Left ventricle myocardium superior (tissue), 1 donor: ENCODE results near the gene SLC19A1. TPM values are rescaled to one million over a fixed set of nuclear protein-coding genes. Genes with fewer than 3 reads are reported as not detected.

Source experiments
- ATAC-seq: fragments of 200-7000 bp; cut with Tn5 transposase; one replicate; pipeline ENCODE4 v1.9.1; 2020; ENCODE audit warnings: mild to moderate bottlenecking, moderate library complexity
- DNase-seq: peaks from one replicate; pipeline ENCODE4 v3.0.0-alpha.2; 2020
- intact Hi-C: fragments of 100-400 bp; cut with micrococcal nuclease; formaldehyde crosslinking; loops from one replicate; pipeline ENCODE4 v1.11.0; 2022
- long read RNA-seq: library from polyadenylated mRNA; unstranded; transcript quantifications from one replicate; pipeline ENCODE4 v2.0.0, GENCODE V29; 2021
- total RNA-seq: library from RNA; stranded (reverse); fragmentation: NEBNext Ultra II Directional; extraction: Animal tissue kit (Norgen Biotek cat#: 25700); gene quantifications from one replicate; pipeline ENCODE4 v1.2.1, GENCODE V29; 2021
- donor health status: DM: no; HTN: yes; CAD: no; lungs with severe emphysema.

SLC19A1 gene
- total RNA-seq: 7.6 TPM
- long read RNA-seq, partial matches to known transcripts: 2 of 11 reads
- long read RNA-seq, other reads (novel, unspliced or antisense): 5 of 11 reads

- ATAC-seq (peak; percentile 91), DNase-seq (peak; percentile 90)
Measured at GRCh38 chr21:45542242-45542666, at the start of gene SLC19A1. Gene SLC19A1 (minus strand): TSS chr21:45542440. CDS start chr21:45537959, 4,481 bp downstream.

GRCh38 chr21:45591619-45592207 is 49.5 kb upstream of the SLC19A1 start:
- ATAC-seq: no peak
- no peak for DNase-seq
- intact Hi-C loops: no loop called here

More at GRCh38 chr21:45542242-45542666, at the start of gene SLC19A1:
- intact Hi-C loops: no loop called here

- peak; percentile 58 for DNase-seq
- intact Hi-C loops: no loop called here
- ATAC-seq: peak; percentile 78
Measured at GRCh38 chr21:45590726-45591618, 48.7 kb upstream of the SLC19A1 start.

GRCh38 chr21:45590246-45590725 is 48.0 kb upstream of the SLC19A1 start:
- DNase-seq (peak; percentile 83), ATAC-seq (peak; percentile 93)
- intact Hi-C loops: no loop called here

GRCh38 chr21:45589686-45590245 is 47.5 kb upstream of the SLC19A1 start:
- ATAC-seq: peak; percentile 10
- intact Hi-C loops: no loop called here
- peak; percentile 49 for DNase-seq

- intact Hi-C loops: no loop called here
- DNase-seq (no peak), ATAC-seq (no peak)
Measured at GRCh38 chr21:45588871-45589491, 46.7 kb upstream of the SLC19A1 start.

GRCh38 chr21:45588086-45588825 is 46.0 kb upstream of the SLC19A1 start:
- ATAC-seq (no peak), DNase-seq (no peak)
- intact Hi-C loops: no loop called here

GRCh38 chr21:45586289-45586858 is 44.1 kb upstream of the SLC19A1 start:
- intact Hi-C loops: no loop called here
- no peak for ATAC-seq
- no peak for DNase-seq

GRCh38 chr21:45584786-45585185 is 42.5 kb upstream of the SLC19A1 start:
- intact Hi-C loops: no loop called here
- DNase-seq (no peak), ATAC-seq (no peak)

- ATAC-seq (no peak), DNase-seq (no peak)
- intact Hi-C loops: no loop called here
Measured at GRCh38 chr21:45583831-45584509, 41.7 kb upstream of the SLC19A1 start.

GRCh38 chr21:45582128-45582527 is 39.9 kb upstream of the SLC19A1 start:
- no peak for ATAC-seq
- intact Hi-C loops: no loop called here
- no peak for DNase-seq

GRCh38 chr21:45581322-45581712 is 39.1 kb upstream of the SLC19A1 start:
- DNase-seq: no peak
- ATAC-seq: no peak
- intact Hi-C loops: no loop called here

GRCh38 chr21:45580576-45581321 is 38.5 kb upstream of the SLC19A1 start:
- intact Hi-C loops: no loop called here
- ATAC-seq: no peak
- DNase-seq: no peak

- ATAC-seq (no peak), DNase-seq (no peak)
- intact Hi-C loops: no loop called here
Measured at GRCh38 chr21:45580181-45580575, 37.9 kb upstream of the SLC19A1 start.

GRCh38 chr21:45579383-45580180 is 37.3 kb upstream of the SLC19A1 start:
- DNase-seq: no peak
- ATAC-seq: no peak
- intact Hi-C loops: no loop called here

- intact Hi-C loops: no loop called here
- ATAC-seq (no peak), DNase-seq (peak; percentile 12)
Measured at GRCh38 chr21:45578811-45579381, 36.7 kb upstream of the SLC19A1 start.
